ENCODE measurements around the gene TEX13C. TPM values are rescaled to one million over a fixed set of nuclear protein-coding genes. Genes with fewer than 3 reads are reported as not detected.

TEX13C gene
- total and polyA plus RNA-seq, 2 donors = not detected

DNA sequence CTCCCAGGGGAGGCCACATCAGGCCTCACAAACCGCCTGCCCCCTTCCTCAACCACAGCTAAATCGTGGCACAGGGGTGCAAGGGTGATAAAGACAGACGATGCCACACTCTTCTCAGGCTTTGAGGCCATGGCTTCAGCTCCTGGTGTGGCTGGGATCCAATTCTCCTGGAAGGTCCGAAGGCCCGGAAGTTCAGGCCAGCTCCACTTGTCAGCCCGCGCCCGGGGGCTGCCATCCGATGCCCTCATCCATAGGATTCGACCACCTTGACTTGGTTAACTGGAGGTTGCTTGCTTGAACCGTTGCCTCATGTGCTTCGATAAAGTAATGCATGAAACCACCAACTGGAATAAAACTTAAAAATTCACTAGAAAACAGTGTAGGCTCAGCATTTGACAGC, 8.2 kb downstream of the TEX13C start:
- 92% methylated on average over 12 of the region's 12 CpGs for WGBS
- Histone ChIP-seq H3K4me3 (ENCODE audit: low read depth, low read length) (no peak overlapping the region), H3K36me3 (ENCODE audit: insufficient read depth) (no peaks in the 10 kb centered on the region), H3K4me1 (ENCODE audit: insufficient read depth) (no peaks in the 10 kb centered on the region), H3K27ac (ENCODE audit: low read depth) (no peak overlapping the region)
- DNase-seq (ENCODE audit: extremely low spot score) = no peak

DNA sequence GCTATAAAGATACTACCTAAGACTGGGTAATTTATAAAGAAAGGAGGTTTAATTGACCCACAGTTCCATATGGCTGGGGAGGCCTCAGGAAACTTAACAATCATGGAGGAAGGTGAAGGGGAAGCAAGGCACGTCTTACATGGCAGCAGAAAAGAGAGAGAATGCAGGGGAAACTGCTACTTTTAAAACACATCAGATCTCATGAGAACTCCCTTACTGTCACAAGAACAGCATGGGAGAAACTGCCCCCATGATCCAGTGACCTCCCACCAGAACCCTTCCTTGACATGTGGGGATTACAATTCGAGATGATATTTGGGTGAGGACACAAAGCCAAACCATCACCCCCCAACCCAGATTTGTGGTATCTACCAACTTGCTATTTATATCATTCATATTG, 13.9 kb downstream of the TEX13C start:
- Histone ChIP-seq H3K4me1 (ENCODE audit: insufficient read depth) (no peaks in the 10 kb centered on the region), H3K36me3 (ENCODE audit: insufficient read depth) (no peaks in the 10 kb centered on the region), H3K4me3 (ENCODE audit: low read depth, low read length) (no peak overlapping the region), H3K27ac (ENCODE audit: low read depth) (no peak overlapping the region)
- WGBS = 71% methylated on average over 2 of the region's 2 CpGs
- no peak for DNase-seq (ENCODE audit: extremely low spot score)

DNA sequence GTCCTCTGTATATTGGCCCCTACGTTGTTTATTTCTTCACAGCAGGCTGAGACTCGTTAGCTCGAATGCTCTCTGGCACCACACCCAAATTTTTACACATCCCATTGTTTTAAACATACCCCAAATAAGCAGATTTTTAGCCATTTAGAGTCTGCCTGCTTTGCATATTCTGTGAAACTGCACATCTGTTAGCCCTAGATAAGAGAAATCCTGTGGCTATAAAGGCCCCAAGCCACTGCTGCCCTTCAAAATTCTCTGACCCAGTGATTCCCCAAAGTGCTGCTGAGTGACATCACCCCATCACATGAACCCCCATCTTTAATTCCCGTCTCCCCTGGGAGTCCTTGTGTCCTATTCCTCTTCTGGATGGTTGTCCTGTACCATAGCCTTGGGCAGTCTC, 20.8 kb downstream of the TEX13C start:
- Histone ChIP-seq H3K4me3 (ENCODE audit: low read depth, low read length) (no peak overlapping the region), H3K27ac (ENCODE audit: low read depth) (no peak overlapping the region), H3K36me3 (ENCODE audit: insufficient read depth) (no peaks in the 10 kb centered on the region), H3K4me1 (ENCODE audit: insufficient read depth) (no peaks in the 10 kb centered on the region)
- no peak for DNase-seq (ENCODE audit: extremely low spot score)
- 41% methylated on average over 4 of the region's 4 CpGs for WGBS

DNA sequence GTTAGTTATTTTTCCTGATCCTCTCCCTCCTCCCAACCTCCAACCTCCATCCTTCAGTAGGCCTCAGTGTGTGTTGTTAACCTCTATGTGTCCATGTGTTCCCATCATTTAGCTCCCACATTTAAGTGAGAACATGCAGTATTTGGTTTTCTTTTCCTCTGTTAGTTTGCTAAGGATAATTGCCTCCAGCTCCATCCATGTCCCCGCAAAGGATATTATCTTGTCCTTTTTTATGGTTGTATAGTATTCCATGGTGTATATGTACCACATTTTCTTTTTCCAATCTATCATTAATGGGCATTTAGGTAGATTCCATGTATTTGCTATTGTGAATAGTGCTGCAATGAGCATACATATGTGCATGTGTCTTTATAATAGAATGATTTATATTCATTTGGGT, 54.5 kb downstream of the TEX13C start:
- no peak for DNase-seq (ENCODE audit: extremely low spot score)
- WGBS = 97% methylated on average over 1 of the region's 1 CpG
- H3K36me3 ChIP-seq (ENCODE audit: insufficient read depth) = no peaks in the 10 kb centered on the region
- H3K4me1 ChIP-seq (ENCODE audit: insufficient read depth) = no peaks in the 10 kb centered on the region
- no peak overlapping the region for H3K4me3 ChIP-seq (ENCODE audit: low read depth, low read length)
- no peak overlapping the region for H3K27ac ChIP-seq (ENCODE audit: low read depth)

Data from urinary bladder (tissue), 4 donors.